ENCODE data around the gene FAM227A.
"Not testable (repeated sequence)": the region's sequence is repeated elsewhere in the genome, so short reads cannot be mapped to it uniquely, and the experiment has no call there.

Gene FAM227A

GRCh38 chr22:38612217-38613006 lies 43.8 kb downstream of the FAM227A start:
- DNase-seq (ENCODE audit: low read depth in 1 of 2, low spot score in 1 of 2): no peak

GRCh38 chr22:38611559-38611958 lies 44.6 kb downstream of the FAM227A start:
- DNase-seq (ENCODE audit: low read depth in 1 of 2, low spot score in 1 of 2): no peak

- DNase-seq (ENCODE audit: low read depth in 1 of 2, low spot score in 1 of 2): no peak
These were observed 46.0 kb downstream of the FAM227A start for GRCh38 chr22:38610234-38610633.

- DNase-seq (ENCODE audit: low read depth in 1 of 2, low spot score in 1 of 2): no peak
These were observed 47.0 kb downstream of the FAM227A start for GRCh38 chr22:38608992-38609750.

- DNase-seq (ENCODE audit: low read depth in 1 of 2, low spot score in 1 of 2): no peak
These were observed 48.5 kb downstream of the FAM227A start for GRCh38 chr22:38607680-38608079.

GRCh38 chr22:38602166-38602565 lies 54.0 kb downstream of the FAM227A start:
- DNase-seq (ENCODE audit: low read depth in 1 of 2, low spot score in 1 of 2): no peak

- DNase-seq (ENCODE audit: low read depth in 1 of 2, low spot score in 1 of 2): no peak
These were observed 54.9 kb downstream of the FAM227A start for GRCh38 chr22:38601221-38601764.

GRCh38 chr22:38599466-38599865 lies 56.7 kb downstream of the FAM227A start:
- DNase-seq (ENCODE audit: low read depth in 1 of 2, low spot score in 1 of 2): no peak

GRCh38 chr22:38582923-38583322 lies 73.3 kb downstream of the FAM227A start:
- not testable (repeated sequence) for DNase-seq (ENCODE audit: low read depth in 1 of 2, low spot score in 1 of 2)

- DNase-seq (ENCODE audit: low read depth in 1 of 2, low spot score in 1 of 2): no peak
These were observed 77.7 kb downstream of the FAM227A start for GRCh38 chr22:38578505-38578904.

- no peak for DNase-seq (ENCODE audit: low read depth in 1 of 2, low spot score in 1 of 2)
These were observed 84.1 kb downstream of the FAM227A start for GRCh38 chr22:38572065-38572464.

- no peak for DNase-seq (ENCODE audit: low read depth in 1 of 2, low spot score in 1 of 2)
These were observed 85.3 kb downstream of the FAM227A start for GRCh38 chr22:38570779-38571364.

- peak; percentile 90 to 97 for DNase-seq (ENCODE audit: low read depth in 1 of 2, low spot score in 1 of 2)
These were observed 86.0 kb downstream of the FAM227A start, which contains the start of gene DMC1 for GRCh38 chr22:38569972-38570778. TSS of gene DMC1 (minus strand) at chr22:38570183. CDS start at chr22:38568256, 1,927 bp downstream.

GRCh38 chr22:38569181-38569971 lies 86.8 kb downstream of the FAM227A start:
- no peak for DNase-seq (ENCODE audit: low read depth in 1 of 2, low spot score in 1 of 2)

GRCh38 chr22:38567531-38568285 lies 88.5 kb downstream of the FAM227A start:
- no peak for DNase-seq (ENCODE audit: low read depth in 1 of 2, low spot score in 1 of 2)

GRCh38 chr22:38566726-38567504 lies 89.3 kb downstream of the FAM227A start:
- no peak for DNase-seq (ENCODE audit: low read depth in 1 of 2, low spot score in 1 of 2)

- no peak for DNase-seq (ENCODE audit: low read depth in 1 of 2, low spot score in 1 of 2)
These were observed 90.8 kb downstream of the FAM227A start for GRCh38 chr22:38565441-38565840.

- no peak for DNase-seq (ENCODE audit: low read depth in 1 of 2, low spot score in 1 of 2)
These were observed 91.5 kb downstream of the FAM227A start for GRCh38 chr22:38564669-38565068.

All from stimulated activated CD4-positive, alpha-beta T cell treated with anti-CD3 and anti-CD28 coated beads, Interleukin-15, amount 100 ng/mL, for 1 hour (primary cell).